Measurements from ENCODE around the gene TCAIM.

- TF ChIP-seq, protein P1, sequence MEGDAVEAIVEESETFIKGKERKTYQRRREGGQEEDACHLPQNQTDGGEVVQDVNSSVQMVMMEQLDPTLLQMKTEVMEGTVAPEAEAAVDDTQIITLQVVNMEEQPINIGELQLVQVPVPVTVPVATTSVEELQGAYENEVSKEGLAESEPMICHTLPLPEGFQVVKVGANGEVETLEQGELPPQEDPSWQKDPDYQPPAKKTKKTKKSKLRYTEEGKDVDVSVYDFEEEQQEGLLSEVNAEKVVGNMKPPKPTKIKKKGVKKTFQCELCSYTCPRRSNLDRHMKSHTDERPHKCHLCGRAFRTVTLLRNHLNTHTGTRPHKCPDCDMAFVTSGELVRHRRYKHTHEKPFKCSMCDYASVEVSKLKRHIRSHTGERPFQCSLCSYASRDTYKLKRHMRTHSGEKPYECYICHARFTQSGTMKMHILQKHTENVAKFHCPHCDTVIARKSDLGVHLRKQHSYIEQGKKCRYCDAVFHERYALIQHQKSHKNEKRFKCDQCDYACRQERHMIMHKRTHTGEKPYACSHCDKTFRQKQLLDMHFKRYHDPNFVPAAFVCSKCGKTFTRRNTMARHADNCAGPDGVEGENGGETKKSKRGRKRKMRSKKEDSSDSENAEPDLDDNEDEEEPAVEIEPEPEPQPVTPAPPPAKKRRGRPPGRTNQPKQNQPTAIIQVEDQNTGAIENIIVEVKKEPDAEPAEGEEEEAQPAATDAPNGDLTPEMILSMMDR (IDR thresholded peaks at IDR 0.05) = no peak
- TF ChIP-seq SIN3A (IDR thresholded peaks at IDR 0.05; ENCODE audit: borderline replicate concordance, insufficient read depth, low read depth, low read length) = no peak
- TF ChIP-seq, protein P2, sequence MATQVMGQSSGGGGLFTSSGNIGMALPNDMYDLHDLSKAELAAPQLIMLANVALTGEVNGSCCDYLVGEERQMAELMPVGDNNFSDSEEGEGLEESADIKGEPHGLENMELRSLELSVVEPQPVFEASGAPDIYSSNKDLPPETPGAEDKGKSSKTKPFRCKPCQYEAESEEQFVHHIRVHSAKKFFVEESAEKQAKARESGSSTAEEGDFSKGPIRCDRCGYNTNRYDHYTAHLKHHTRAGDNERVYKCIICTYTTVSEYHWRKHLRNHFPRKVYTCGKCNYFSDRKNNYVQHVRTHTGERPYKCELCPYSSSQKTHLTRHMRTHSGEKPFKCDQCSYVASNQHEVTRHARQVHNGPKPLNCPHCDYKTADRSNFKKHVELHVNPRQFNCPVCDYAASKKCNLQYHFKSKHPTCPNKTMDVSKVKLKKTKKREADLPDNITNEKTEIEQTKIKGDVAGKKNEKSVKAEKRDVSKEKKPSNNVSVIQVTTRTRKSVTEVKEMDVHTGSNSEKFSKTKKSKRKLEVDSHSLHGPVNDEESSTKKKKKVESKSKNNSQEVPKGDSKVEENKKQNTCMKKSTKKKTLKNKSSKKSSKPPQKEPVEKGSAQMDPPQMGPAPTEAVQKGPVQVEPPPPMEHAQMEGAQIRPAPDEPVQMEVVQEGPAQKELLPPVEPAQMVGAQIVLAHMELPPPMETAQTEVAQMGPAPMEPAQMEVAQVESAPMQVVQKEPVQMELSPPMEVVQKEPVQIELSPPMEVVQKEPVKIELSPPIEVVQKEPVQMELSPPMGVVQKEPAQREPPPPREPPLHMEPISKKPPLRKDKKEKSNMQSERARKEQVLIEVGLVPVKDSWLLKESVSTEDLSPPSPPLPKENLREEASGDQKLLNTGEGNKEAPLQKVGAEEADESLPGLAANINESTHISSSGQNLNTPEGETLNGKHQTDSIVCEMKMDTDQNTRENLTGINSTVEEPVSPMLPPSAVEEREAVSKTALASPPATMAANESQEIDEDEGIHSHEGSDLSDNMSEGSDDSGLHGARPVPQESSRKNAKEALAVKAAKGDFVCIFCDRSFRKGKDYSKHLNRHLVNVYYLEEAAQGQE (IDR thresholded peaks at IDR 0.05; ENCODE audit: insufficient read depth in 1 of 2, low read depth in 2 of 2, low read length in 1 of 2) = no peak
- no peak for TF ChIP-seq TCF7L2 (IDR thresholded peaks at IDR 0.05; ENCODE audit: low read depth, low read length)
Observed at GRCh38 chr3:44429459-44429858, 90.9 kb downstream of the TCAIM start.
